Skeletal muscle tissue (tissue), 4 donors: Measurements from ENCODE around the gene KLF11. TPM values are rescaled to one million over a fixed set of nuclear protein-coding genes. Genes with fewer than 3 reads are reported as not detected.

Source experiments
- H3K27ac ChIP-seq: one replicate; pipeline ENCODE4 v1.7.0; 2013; ENCODE audit warnings: mild to moderate bottlenecking, low read depth, low read length, inconsistent platforms
- H3K27me3 ChIP-seq, 3 donors: one replicate each; pipeline ENCODE4 v1.7.0; 2013; ENCODE audit warnings: low read length in 3 of 3; ENCODE audit not compliant: control insufficient read depth in 3 of 3, insufficient read depth in 3 of 3
- H3K36me3 ChIP-seq, 3 donors: one replicate each; pipeline ENCODE4 v1.7.0; 2013; ENCODE audit warnings: low read length in 3 of 3; ENCODE audit not compliant: control insufficient read depth in 3 of 3, insufficient read depth in 3 of 3
- H3K4me1 ChIP-seq, 3 donors: one replicate each; pipeline ENCODE4 v1.7.0; 2013; ENCODE audit warnings: low read length in 3 of 3, mild to moderate bottlenecking in 3 of 3; ENCODE audit not compliant: control insufficient read depth in 3 of 3, insufficient read depth in 3 of 3
- H3K4me3 ChIP-seq, 3 donors: one replicate each; pipeline ENCODE4 v1.7.0; 2013; ENCODE audit warnings: low read length in 3 of 3
- H3K9ac ChIP-seq, 3 donors: one replicate each; pipeline ENCODE4 v1.7.0; 2013; ENCODE audit warnings: low read length in 3 of 3, mild to moderate bottlenecking in 3 of 3, moderate library complexity in 2 of 3, low read depth in 1 of 3
- H3K9me3 ChIP-seq, 3 donors: one replicate each; pipeline ENCODE4 v1.7.0; 2013; ENCODE audit warnings: low read length in 3 of 3; ENCODE audit not compliant: control insufficient read depth in 3 of 3
- total RNA-seq: library from RNA; depleted of rRNA; stranded (reverse); fragments of >200 nt; gene quantifications from one replicate; pipeline ENCODE4 v1.2.3, GENCODE V29; 2014
- donor health status: Osteomylitis.

Gene KLF11
- 11.5 TPM for total RNA-seq

DNA sequence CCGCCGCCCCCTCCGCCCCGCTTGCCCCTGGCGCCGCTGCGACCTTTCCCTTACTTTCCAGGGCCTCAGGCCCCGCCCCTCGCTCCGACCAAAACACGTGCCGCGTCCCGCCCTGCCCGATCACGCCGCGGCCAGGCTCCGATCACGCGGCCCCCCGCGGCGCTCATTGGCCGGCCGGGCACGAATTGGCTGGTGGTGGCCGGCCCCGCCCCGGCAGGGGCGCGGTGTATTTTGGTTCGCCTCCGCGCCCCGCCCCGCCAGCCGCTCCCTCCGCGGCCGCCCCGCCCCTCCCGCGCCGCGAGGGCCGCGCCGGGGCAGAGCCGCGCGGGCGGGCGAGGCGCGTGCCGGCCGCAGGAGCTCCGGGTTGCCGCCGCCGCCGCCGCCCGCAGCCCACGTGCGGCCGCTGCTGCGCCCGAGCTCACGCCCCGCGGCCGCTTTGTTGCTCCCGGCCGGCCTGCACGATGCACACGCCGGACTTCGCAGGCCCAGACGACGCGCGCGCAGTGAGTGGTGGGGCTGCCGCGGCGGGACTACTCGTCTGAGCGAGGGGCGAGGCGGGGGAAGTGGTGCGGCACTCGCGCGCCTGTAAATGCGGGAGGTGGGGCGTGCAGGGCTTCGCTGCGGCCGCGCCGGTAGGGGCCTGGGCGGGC is at the start of gene KLF11:
Gene KLF11 (plus strand): TSS at position 295 of the 650 bp plus-strand sequence. CDS start 167 bp downstream, at position 462.
- peak within 1 kb of the TSS; percentile 69 to 85 (median 74) for H3K9ac ChIP-seq
- H3K36me3 ChIP-seq = peaks cover 9 to 17% (median 16%) of the 10 kb centered on the region in 3 donors
- peaks cover 12 to 42% (median 38%) of the 10 kb centered on the region in 3 donors for H3K4me1 ChIP-seq
- peak within 1 kb of the TSS; percentile 65 to 76 (median 69) for H3K4me3 ChIP-seq
- H3K9me3 ChIP-seq = no peaks in the 10 kb centered on the region
- H3K27ac ChIP-seq = peak within 1 kb of the TSS; percentile 82
- H3K27me3 ChIP-seq = no peaks in the 10 kb centered on the region

DNA sequence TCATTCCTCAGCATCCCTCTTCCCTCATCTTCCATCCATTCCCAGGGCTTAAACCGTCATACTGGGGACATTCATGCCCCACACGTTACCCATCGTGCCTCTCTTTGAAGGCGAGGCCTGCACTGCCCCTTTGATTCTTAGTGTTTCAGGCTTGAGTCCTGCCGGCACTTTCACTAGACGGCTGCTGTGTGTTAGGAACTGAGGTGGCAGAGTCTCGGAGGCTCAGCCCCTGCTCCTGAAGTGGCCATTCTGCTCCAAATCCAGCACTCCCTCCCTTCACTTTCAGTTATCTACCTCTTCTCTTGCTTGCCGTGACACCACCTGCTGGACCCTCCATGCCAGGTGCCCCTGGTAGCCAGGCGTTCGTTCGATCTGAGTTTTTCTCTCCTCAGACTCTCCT is 48.9 kb upstream of the KLF11 start:
- Histone ChIP-seq H3K27me3 (no peaks in the 10 kb centered on the region), H3K27ac (peak overlapping the region; percentile 9), H3K9me3 (no peaks in the 10 kb centered on the region), H3K9ac (no peak overlapping the region), H3K36me3 (peaks cover 0 to 9% (median 0%) of the 10 kb centered on the region in 3 donors), H3K4me3 (no peak overlapping the region), H3K4me1 (peaks cover 4 to 16% (median 12%) of the 10 kb centered on the region in 3 donors)

DNA sequence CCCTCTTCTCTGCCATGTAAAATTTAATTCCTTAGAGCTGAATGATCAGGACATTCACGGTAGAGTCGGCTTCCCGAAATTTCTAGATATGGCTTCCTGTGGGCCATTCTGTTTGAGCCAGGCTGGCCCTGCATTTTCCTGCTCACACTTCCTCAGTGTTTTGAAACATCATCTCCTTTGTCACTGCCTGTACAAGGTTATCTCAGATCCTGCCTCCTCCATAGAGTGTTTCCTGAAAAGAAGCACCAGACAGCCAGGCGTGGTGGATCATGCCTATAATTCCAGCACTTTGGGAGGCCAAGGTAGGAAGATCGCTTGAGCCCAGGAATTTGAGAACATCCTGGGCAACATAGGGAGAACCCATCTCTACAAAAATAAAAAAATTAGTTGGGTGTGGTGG is 48.3 kb upstream of the KLF11 start:
- no peak overlapping the region for H3K4me3 ChIP-seq
- H3K9me3 ChIP-seq = no peaks in the 10 kb centered on the region
- peaks cover 4 to 16% (median 12%) of the 10 kb centered on the region in 3 donors for H3K4me1 ChIP-seq
- no peaks in the 10 kb centered on the region for H3K27me3 ChIP-seq
- H3K9ac ChIP-seq = no peak overlapping the region
- H3K36me3 ChIP-seq = peaks cover 0 to 9% (median 0%) of the 10 kb centered on the region in 3 donors
- H3K27ac ChIP-seq = peak overlapping the region; percentile 9

DNA sequence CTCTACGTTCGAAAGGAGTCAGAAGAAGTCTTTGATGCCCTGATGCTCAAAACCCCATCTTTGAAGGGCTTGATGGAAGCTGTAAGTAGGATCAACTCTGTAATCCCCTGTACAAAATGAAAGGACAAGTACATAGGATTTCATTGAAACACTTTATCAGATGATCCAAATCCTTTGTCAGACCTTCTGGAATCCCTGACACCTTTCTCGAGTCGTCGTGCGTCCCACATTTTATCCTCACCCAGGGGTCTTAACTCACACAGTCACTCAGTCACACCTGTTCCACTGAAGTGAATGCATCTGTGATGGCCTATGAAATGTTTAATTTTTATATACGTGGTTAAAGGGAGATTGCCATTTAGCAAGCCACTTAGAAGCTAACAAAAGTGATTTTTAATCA is 47.0 kb upstream of the KLF11 start:
- Histone ChIP-seq H3K27ac (peak overlapping the region; percentile 62), H3K4me1 (peaks cover 4 to 16% (median 12%) of the 10 kb centered on the region in 3 donors), H3K36me3 (peaks cover 0 to 9% (median 0%) of the 10 kb centered on the region in 3 donors), H3K4me3 (no peak overlapping the region), H3K9me3 (no peaks in the 10 kb centered on the region), H3K27me3 (no peaks in the 10 kb centered on the region), H3K9ac (no peak overlapping the region)

DNA sequence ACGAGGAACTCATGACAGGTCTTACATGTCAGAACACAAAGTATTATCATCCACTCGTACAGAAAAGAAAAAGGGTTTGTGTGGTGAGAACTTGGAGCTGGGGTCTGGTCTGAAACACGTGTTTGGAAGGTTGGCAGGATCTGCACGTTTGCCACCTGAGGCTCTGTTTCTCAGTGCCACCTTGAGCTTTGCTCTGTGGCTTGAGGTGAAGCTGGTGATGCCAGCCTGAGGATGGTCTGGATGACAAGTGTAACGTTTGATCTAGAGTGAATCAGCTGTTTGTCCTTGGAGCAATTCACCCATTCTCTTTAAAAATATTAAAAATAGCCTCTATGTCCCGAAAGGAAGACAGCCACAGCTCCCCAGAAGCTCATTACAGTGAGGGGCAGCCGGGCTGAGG is 45.4 kb upstream of the KLF11 start:
- Histone ChIP-seq H3K4me3 (no peak overlapping the region), H3K9me3 (no peaks in the 10 kb centered on the region), H3K36me3 (peaks cover 0 to 9% (median 0%) of the 10 kb centered on the region in 3 donors), H3K4me1 (peaks cover 0 to 14% (median 12%) of the 10 kb centered on the region in 3 donors), H3K9ac (no peak overlapping the region), H3K27ac (no peak overlapping the region), H3K27me3 (no peaks in the 10 kb centered on the region)

DNA sequence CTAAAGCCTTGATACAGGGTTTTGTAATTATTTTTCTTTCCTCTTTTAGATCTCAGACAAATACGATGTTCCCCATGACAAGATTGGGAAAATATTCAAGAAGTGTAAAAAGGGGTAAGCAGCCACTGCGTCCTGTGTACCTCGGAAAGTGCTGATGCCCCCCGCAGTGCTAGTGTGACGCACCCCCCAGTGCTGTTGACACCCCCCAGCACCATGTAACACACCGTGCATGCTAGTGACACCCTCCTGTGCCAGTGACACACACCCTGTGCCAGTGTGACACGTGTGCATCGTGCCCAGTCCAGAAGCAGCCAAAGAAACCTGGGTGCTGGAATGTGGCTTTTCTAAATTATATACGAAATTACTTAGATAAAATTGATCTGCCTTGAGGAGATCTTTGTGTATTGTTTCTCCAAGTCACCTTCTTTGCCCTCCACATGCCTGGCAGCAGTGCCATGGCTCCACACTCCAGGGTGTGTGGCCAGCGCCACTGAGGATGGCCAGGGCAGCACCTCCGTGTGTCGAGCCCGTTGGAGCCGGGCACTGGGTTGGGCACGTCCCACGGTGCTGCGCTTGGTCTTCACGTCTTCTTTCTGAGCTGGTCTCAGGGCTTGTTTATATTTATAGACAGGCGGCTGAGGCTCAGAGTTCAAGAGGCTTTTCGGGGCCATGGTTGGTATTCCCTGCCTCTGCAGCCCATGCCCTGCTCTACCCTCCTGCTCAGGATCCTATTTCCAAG is 44.3 kb upstream of the KLF11 start:
- no peak overlapping the region for H3K4me3 ChIP-seq
- H3K27ac ChIP-seq = no peak overlapping the region
- peaks cover 0 to 16% (median 7%) of the 10 kb centered on the region in 3 donors for H3K4me1 ChIP-seq
- H3K27me3 ChIP-seq = no peaks in the 10 kb centered on the region
- no peaks in the 10 kb centered on the region for H3K9me3 ChIP-seq
- peaks cover 0 to 9% (median 0%) of the 10 kb centered on the region in 3 donors for H3K36me3 ChIP-seq
- no peak overlapping the region for H3K9ac ChIP-seq

DNA sequence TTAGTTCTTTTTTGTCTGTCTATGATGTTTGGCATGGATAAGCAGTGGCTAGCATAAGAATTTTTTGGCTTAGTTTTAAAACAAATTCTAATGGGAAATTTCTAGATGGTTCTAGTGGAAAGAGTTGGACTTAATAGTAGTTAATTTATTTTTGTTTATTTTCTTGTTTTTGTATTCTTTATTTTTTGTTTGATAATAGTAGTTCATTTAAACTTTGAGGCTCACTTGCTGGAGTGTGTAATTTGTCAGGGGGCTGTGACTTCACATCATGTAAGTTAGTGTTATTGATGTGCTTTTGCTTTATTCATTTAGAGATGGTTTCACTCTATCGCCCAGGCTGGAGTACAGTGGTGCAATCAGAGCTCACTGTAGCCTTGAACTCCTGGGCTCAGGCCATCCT is 43.7 kb upstream of the KLF11 start:
- Histone ChIP-seq H3K27ac (no peak overlapping the region), H3K4me3 (no peak overlapping the region), H3K9me3 (no peaks in the 10 kb centered on the region), H3K4me1 (peaks cover 0 to 15% (median 10%) of the 10 kb centered on the region in 3 donors), H3K9ac (no peak overlapping the region), H3K36me3 (peaks cover 0 to 9% (median 0%) of the 10 kb centered on the region in 3 donors), H3K27me3 (no peaks in the 10 kb centered on the region)

DNA sequence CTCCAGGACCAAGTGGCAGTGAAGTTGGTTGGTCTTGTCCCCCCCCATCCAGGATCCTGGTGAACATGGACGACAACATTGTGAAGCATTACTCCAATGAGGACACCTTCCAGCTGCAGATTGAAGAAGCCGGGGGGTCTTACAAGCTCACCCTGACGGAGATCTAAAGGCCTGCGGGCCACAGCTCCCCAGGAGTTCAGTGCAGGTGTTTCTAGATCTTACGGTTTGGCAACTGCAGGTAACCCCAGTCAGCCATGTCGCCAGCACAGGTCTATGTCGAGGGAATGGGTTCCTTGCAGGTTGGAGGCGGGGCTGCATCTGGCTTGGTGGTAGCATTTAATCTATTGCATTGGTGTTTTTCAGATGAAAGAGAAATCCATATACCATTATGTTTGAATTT is 42.8 kb upstream of the KLF11 start:
- H3K27me3 ChIP-seq = peaks cover 0 to 2% (median 0%) of the 10 kb centered on the region in 3 donors
- no peak overlapping the region for H3K27ac ChIP-seq
- peaks cover 0 to 9% (median 0%) of the 10 kb centered on the region in 3 donors for H3K36me3 ChIP-seq
- no peaks in the 10 kb centered on the region for H3K9me3 ChIP-seq
- no peak overlapping the region for H3K4me3 ChIP-seq
- H3K9ac ChIP-seq = no peak overlapping the region
- peaks cover 0 to 15% (median 9%) of the 10 kb centered on the region in 3 donors for H3K4me1 ChIP-seq

DNA sequence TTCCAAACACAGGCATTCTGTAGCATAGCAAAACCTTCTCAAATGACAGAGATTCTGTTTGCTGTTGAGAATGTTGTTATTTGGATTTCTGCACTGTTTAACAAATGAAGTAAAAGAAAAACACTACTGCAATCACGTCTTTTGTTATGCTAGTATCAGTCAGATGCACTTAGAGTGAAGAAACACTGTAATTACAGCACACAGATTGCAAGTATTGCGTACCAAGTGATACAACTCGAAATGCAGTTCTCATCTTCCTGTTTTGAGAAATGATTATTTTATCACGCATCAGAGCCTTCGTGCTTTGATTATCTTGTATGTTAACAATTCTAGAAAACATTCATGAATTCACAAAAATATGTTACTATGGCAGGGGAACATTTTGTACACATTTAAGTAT is 41.8 kb upstream of the KLF11 start:
- peaks cover 0 to 9% (median 0%) of the 10 kb centered on the region in 3 donors for H3K36me3 ChIP-seq
- H3K9me3 ChIP-seq = no peaks in the 10 kb centered on the region
- H3K9ac ChIP-seq = no peak overlapping the region
- H3K27me3 ChIP-seq = peaks cover 0 to 3% (median 0%) of the 10 kb centered on the region in 3 donors
- peaks cover 1 to 13% (median 5%) of the 10 kb centered on the region in 3 donors for H3K4me1 ChIP-seq
- H3K4me3 ChIP-seq = no peak overlapping the region
- H3K27ac ChIP-seq = no peak overlapping the region

DNA sequence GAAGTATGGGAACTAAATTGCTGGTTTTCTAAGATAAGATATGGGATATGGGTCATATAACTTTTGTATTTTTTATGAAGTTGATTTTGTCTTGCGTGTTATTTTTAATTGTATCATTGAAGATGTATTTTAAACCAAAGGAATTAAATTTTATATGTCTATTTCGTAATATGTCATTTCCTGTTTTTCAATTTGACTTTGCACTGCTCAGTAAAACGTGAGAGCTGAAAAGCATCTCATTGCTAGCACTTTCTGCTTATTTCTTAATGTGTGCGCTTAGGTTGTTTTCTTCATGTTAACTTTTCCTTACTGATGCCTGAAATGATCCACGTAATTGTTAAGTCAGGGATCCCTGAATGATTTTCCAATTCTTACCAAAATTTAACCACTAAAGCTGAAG is 41.2 kb upstream of the KLF11 start:
- H3K27ac ChIP-seq = peak overlapping the region; percentile 68
- no peak overlapping the region for H3K9ac ChIP-seq
- H3K4me3 ChIP-seq = no peak overlapping the region
- H3K9me3 ChIP-seq = no peaks in the 10 kb centered on the region
- peaks cover 0 to 4% (median 0%) of the 10 kb centered on the region in 3 donors for H3K36me3 ChIP-seq
- peaks cover 0 to 3% (median 0%) of the 10 kb centered on the region in 3 donors for H3K27me3 ChIP-seq
- H3K4me1 ChIP-seq = peaks cover 5 to 17% (median 9%) of the 10 kb centered on the region in 3 donors
